H1 (cell line): Measurements from ENCODE around the gene ARHGEF10L. TPM values are rescaled to one million over a fixed set of nuclear protein-coding genes. Genes with fewer than 3 reads are reported as not detected.
A peak's percentile ranks its signal among the peaks of the same experiment; 100 is the strongest.

ENCODE experiments used
- CTCF ChIA-PET: fragments of 300-600 bp; sonication (Branson Sonifier 250); formaldehyde crosslinking; loops from one replicate; lab custom pipeline; 2021; ENCODE audit not compliant: partially characterized antibody; lab: Charles Lee
- POLR2A ChIA-PET: fragments of 300-600 bp; sonication (Branson Sonifier 250); formaldehyde crosslinking; loops from one replicate; lab custom pipeline; 2021; ENCODE audit warnings: inconsistent platforms; ENCODE audit not compliant: partially characterized antibody; lab: Charles Lee
- DNase-seq, 2 experiments: peaks; one replicate each; pipeline versions ENCODE4 v3.0.0 to v3.0.0-alpha.2; 2010 to 2022; ENCODE audit warnings: low spot score in 2 of 2, low read depth in 1 of 2, mixed read lengths in 1 of 2
- FAIRE-seq: peaks from 2 replicates; lab custom pipeline; 2011; peaks lifted over from hg19 to GRCh38; lab: Jason Lieb, UNC
- H2AFZ ChIP-seq: 2 replicates; pipeline ENCODE4 v1.8.1; 2012; ENCODE audit warnings: low read length, inconsistent platforms
- H2AK5ac ChIP-seq: 2 replicates; pipeline ENCODE4 v1.6.1; 2013; ENCODE audit warnings: low read depth, low read length
- H2BK120ac ChIP-seq: replicated peaks from 2 replicates; pipeline ENCODE3; 2013; ENCODE audit warnings: low read depth, low read length, inconsistent platforms
- H2BK12ac ChIP-seq: 2 replicates; pipeline ENCODE4 v1.6.1; 2013; ENCODE audit warnings: low read depth, low read length
- H2BK15ac ChIP-seq: 2 replicates; pipeline ENCODE4 v1.6.1; 2013; ENCODE audit warnings: low read length
- H2BK20ac ChIP-seq: 2 replicates; pipeline ENCODE4 v1.6.1; 2013; ENCODE audit warnings: low read length
- H2BK5ac ChIP-seq: 2 replicates; pipeline ENCODE4 v1.6.1; 2013; ENCODE audit warnings: low read depth, low read length
- H3K14ac ChIP-seq: 2 replicates; pipeline ENCODE4 v1.6.1; 2013; ENCODE audit warnings: inconsistent platforms; ENCODE audit not compliant: insufficient read length
- H3K18ac ChIP-seq: 2 replicates; pipeline ENCODE4 v1.6.1; 2013; ENCODE audit warnings: low read length; ENCODE audit errors: extremely low read depth
- H3K23ac ChIP-seq: 2 replicates; pipeline ENCODE4 v1.6.1; 2013; ENCODE audit warnings: inconsistent platforms; ENCODE audit not compliant: insufficient read length
- H3K23me2 ChIP-seq: 2 replicates; pipeline ENCODE4 v1.6.1; 2013; ENCODE audit warnings: low read depth, low read length
- H3K27ac ChIP-seq: 2 replicates; pipeline ENCODE4 v1.6.1; 2011; ENCODE audit warnings: low read depth, low read length, inconsistent platforms
- H3K27me3 ChIP-seq, 4 experiments: replicated peaks in 1 of 4; 1 replicate in 1 of 4; 2 replicates in 3 of 4; pipeline versions ENCODE4 v1.6.1 to v1.8.1; 2011 to 2013; ENCODE audit warnings: low read length in 3 of 4, mild to moderate bottlenecking in 3 of 4, inconsistent platforms in 2 of 4, mixed read lengths in 2 of 4, moderate library complexity in 1 of 4; ENCODE audit not compliant: control insufficient read depth in 3 of 4, insufficient read depth in 3 of 4; ENCODE audit errors: extremely low read depth in 1 of 4
- H3K36me3 ChIP-seq, 4 experiments: 2 replicates each; pipeline versions ENCODE4 v1.6.1 to v1.8.1; 2011 to 2013; ENCODE audit warnings: mild to moderate bottlenecking in 4 of 4, low read length in 3 of 4, moderate library complexity in 2 of 4, control low read depth in 1 of 4, inconsistent platforms in 1 of 4; ENCODE audit not compliant: insufficient read depth in 4 of 4, control insufficient read depth in 2 of 4
- H3K4ac ChIP-seq: replicated peaks from 2 replicates; pipeline ENCODE3; 2013; ENCODE audit warnings: low read length, low read depth, mixed read lengths, inconsistent platforms; ENCODE audit not compliant: insufficient read length
- H3K4me1 ChIP-seq, 4 experiments: replicated peaks in 1 of 4; 1 replicate in 1 of 4; 2 replicates in 3 of 4; pipeline versions ENCODE4 v1.6.1 to v1.8.1; 2011 to 2013; ENCODE audit warnings: low read length in 3 of 4, inconsistent platforms in 2 of 4, mixed read lengths in 1 of 4; ENCODE audit not compliant: insufficient read depth in 4 of 4, control insufficient read depth in 3 of 4
- H3K4me2 ChIP-seq, 2 experiments: 2 replicates each; pipeline versions ENCODE4 v1.6.1 to v1.8.1; 2011 to 2013; ENCODE audit warnings: low read depth in 2 of 2, low read length in 2 of 2, control low read depth in 1 of 2, inconsistent platforms in 1 of 2, mild to moderate bottlenecking in 1 of 2; ENCODE audit not compliant: insufficient read depth in 1 of 2
- H3K4me3 ChIP-seq, 4 experiments: fragments of 200-600, 300-600 bp in 1 of 4; sonication (generic), shearing (Covaris generic), sonication (Bioruptor Twin) in 1 of 4; 2 replicates each; pipeline versions ENCODE4 v1.5.1 to v1.8.1; 2011 to 2016; ENCODE audit warnings: low read length in 4 of 4, low read depth in 3 of 4, control low read depth in 2 of 4, inconsistent platforms in 2 of 4, mild to moderate bottlenecking in 2 of 4, mixed read lengths in 1 of 4, moderate library complexity in 1 of 4; ENCODE audit not compliant: insufficient read depth in 2 of 4; ENCODE audit errors: extremely low read depth in 1 of 4
- H3K56ac ChIP-seq: replicated peaks from 2 replicates; pipeline ENCODE3; 2013; ENCODE audit warnings: low read depth, mild to moderate bottlenecking, mixed read lengths, low read length, inconsistent platforms; ENCODE audit not compliant: insufficient read length
- H3K79me1 ChIP-seq: 2 replicates; pipeline ENCODE4 v1.6.1; 2013; ENCODE audit warnings: low read depth, low read length, control low read depth
- H3K79me2 ChIP-seq, 2 experiments: 2 replicates each; pipeline versions ENCODE4 v1.6.1 to v1.8.1; 2012 to 2013; ENCODE audit warnings: low read length in 2 of 2, mild to moderate bottlenecking in 2 of 2, inconsistent platforms in 1 of 2; ENCODE audit not compliant: insufficient read depth in 2 of 2, control insufficient read depth in 1 of 2
- H3K9ac ChIP-seq, 4 experiments: replicated peaks in 1 of 4; 1 replicate in 1 of 4; 2 replicates in 3 of 4; pipeline versions ENCODE4 v1.6.1 to v1.8.1; 2011 to 2013; ENCODE audit warnings: low read depth in 3 of 4, low read length in 3 of 4, control low read depth in 2 of 4, mild to moderate bottlenecking in 2 of 4, moderate library complexity in 2 of 4, inconsistent platforms in 1 of 4; ENCODE audit errors: extremely low read depth in 1 of 4
- H3K9me3 ChIP-seq, 2 experiments: 2 replicates each; pipeline versions ENCODE4 v1.6.1 to v1.8.1; 2012 to 2013; ENCODE audit warnings: mild to moderate bottlenecking in 2 of 2, moderate library complexity in 2 of 2, control low read depth in 1 of 2, inconsistent platforms in 1 of 2, low read depth in 1 of 2, low read length in 1 of 2, mixed read lengths in 1 of 2; ENCODE audit not compliant: insufficient read depth in 2 of 2
- H4K20me1 ChIP-seq, 2 experiments: replicated peaks in 1 of 2; 2 replicates each; pipeline versions ENCODE3 to v1.8.1; 2011 to 2013; ENCODE audit warnings: inconsistent platforms in 2 of 2, low read length in 2 of 2, mild to moderate bottlenecking in 1 of 2; ENCODE audit not compliant: insufficient read depth in 2 of 2, control insufficient read depth in 1 of 2
- H4K5ac ChIP-seq: 2 replicates; pipeline ENCODE4 v1.6.1; 2013; ENCODE audit warnings: low read length, low read depth, mixed read lengths, inconsistent platforms; ENCODE audit not compliant: insufficient read length
- H4K8ac ChIP-seq: 2 replicates; pipeline ENCODE4 v1.8.0; 2013; ENCODE audit warnings: mild to moderate bottlenecking, moderate library complexity, low read length, inconsistent platforms; ENCODE audit not compliant: insufficient read depth; ENCODE audit errors: extremely low read depth
- H4K91ac ChIP-seq: replicated peaks from 2 replicates; pipeline ENCODE3; 2013; ENCODE audit warnings: low read length, mixed read lengths, inconsistent platforms; ENCODE audit not compliant: insufficient read length
- BRCA1 ChIP-seq: IDR thresholded peaks from 2 replicates; pipeline ENCODE4 v1.6.1; 2012; ENCODE audit warnings: low read depth, low read length, improper control_type of control experiment
- KDM1A ChIP-seq: fragments of 200-600, 300-600 bp; sonication (generic); IDR thresholded peaks from 2 replicates; pipeline ENCODE4 v1.7.1; 2016; ENCODE audit warnings: mild to moderate bottlenecking, low read length, borderline replicate concordance
- WGBS, 2 experiments: shearing (Covaris generic) in 1 of 2; methylation state at CpG; one replicate each; pipeline versions ENCODE4 v1.1.6 to v1.1.7; 2013 to 2015; ENCODE audit warnings: low lambda C conversion rate in 2 of 2, mixed read lengths in 2 of 2, inconsistent platforms in 1 of 2, low coverage in 1 of 2, missing lambda C conversion rate in 1 of 2; ENCODE audit not compliant: insufficient replicate concordance in 2 of 2, insufficient coverage in 1 of 2, insufficient read length in 1 of 2; ENCODE audit errors: extremely low coverage in 1 of 2, missing lambda C conversion rate in 1 of 2; 5-methylcytosine and 5-hydroxymethylcytosine counted together
- polyA plus RNA-seq, 7 experiments: library from polyadenylated mRNA; depleted of rRNA in 3 of 7; stranded (reverse) in 5 of 7; unstranded in 2 of 7; fragments of >200 nt in 5 of 7; fragments of 200-250 nt in 2 of 7; gene quantifications; 1 replicate in 5 of 7; 2 replicates in 1 of 7; 4 replicates in 1 of 7; pipeline versions ENCODE4 v1.2.1 to v1.2.3, GENCODE V29; 2011 to 2013; ENCODE audit warnings: missing spikeins in 2 of 7, mixed read lengths in 2 of 7
- total RNA-seq: library from RNA; stranded (reverse); fragmentation: NEBNext Ultra II Directional; extraction: Animal tissue kit (Norgen Biotek cat#: 25700); gene quantifications from 2 replicates; pipeline ENCODE4 v1.2.1, GENCODE V29; 2021

The ARHGEF10L gene
- total and polyA plus RNA-seq, 2 of the 8 experiments (the other 6 are each of a cell fraction or from before 2014, with no cell fraction given) = 33.6 to 39.6 TPM

DNA sequence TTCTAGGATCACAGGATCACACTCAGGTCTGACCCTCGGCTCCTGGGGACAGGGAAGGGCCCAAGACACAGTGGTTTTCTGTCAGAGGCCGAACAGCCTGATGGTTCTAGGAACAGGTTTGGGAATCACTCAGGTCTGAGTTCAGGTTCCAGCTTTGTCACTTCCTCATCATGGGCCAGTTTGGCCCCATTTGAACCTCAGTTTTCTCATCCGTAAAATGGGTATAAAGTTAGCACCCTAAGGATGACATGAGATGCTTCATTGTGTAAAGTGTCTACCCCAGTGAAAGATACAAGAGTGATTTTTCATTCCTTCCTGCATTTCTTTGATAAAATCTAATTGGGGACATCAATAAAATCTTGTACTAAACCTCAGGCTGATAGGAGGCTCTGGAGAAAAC lies 204.4 kb downstream of the ARHGEF10L start:
- no peak overlapping the region for H3K14ac ChIP-seq
- POLR2A ChIA-PET = interaction anchor here (0.7 kb wide), 1 partner anchor 58 kb away, joined by 4 read pairs; no protein-coding TSS in a partner anchor
- H3K4me2 ChIP-seq = no peak overlapping the region
- H3K4me1 ChIP-seq = peaks cover 0 to 2% (median 0%) of the 10 kb centered on the region in 4 experiments; a peak in 1 of 7 replicates
- H3K23me2 ChIP-seq = no peaks in the 10 kb centered on the region
- H3K9me3 ChIP-seq = no peaks in the 10 kb centered on the region
- no peak overlapping the region for H2BK15ac ChIP-seq
- no peak overlapping the region for H4K8ac ChIP-seq
- H2BK120ac ChIP-seq = no peak overlapping the region
- H3K18ac ChIP-seq = no peak overlapping the region
- no peak overlapping the region for H2BK5ac ChIP-seq
- H4K91ac ChIP-seq = no peak overlapping the region
- H3K4ac ChIP-seq = no peak overlapping the region
- no peaks in the 10 kb centered on the region for H3K27me3 ChIP-seq
- no peak overlapping the region for H2BK20ac ChIP-seq
- H3K79me2 ChIP-seq = no peaks in the 10 kb centered on the region
- H2AFZ ChIP-seq = no peak overlapping the region
- no peak overlapping the region for H2BK12ac ChIP-seq
- no peak overlapping the region for H3K4me3 ChIP-seq
- CTCF ChIA-PET = interaction anchor here (0.9 to 3.6 kb wide), 17 partner anchors 12 to 264 kb away, joined by 3 to 36 read pairs (median 4); no protein-coding TSS in a partner anchor
- H4K5ac ChIP-seq = no peak overlapping the region
- H3K23ac ChIP-seq = no peak overlapping the region
- no peak overlapping the region; the same call in 1 of the 2 replicates for H2AK5ac ChIP-seq
- H3K36me3 ChIP-seq = no peaks in the 10 kb centered on the region
- H3K27ac ChIP-seq = no peak overlapping the region
- FAIRE-seq = no peak
- no peaks in the 10 kb centered on the region for H4K20me1 ChIP-seq
- TF ChIP-seq KDM1A (peak; percentile 75; the same call in 1 of the 2 replicates), BRCA1 (no peak)
- TF ChIP-seq, all 59 proteins: peak for 1
- no peak overlapping the region for H3K56ac ChIP-seq
- DNase-seq = no peak
- no peaks in the 10 kb centered on the region for H3K79me1 ChIP-seq
- no peak overlapping the region for H3K9ac ChIP-seq
- WGBS, 2 experiments = 89% methylated on average over 3 of the region's 3 CpGs; no CpG with 5 or more reads in 1 of the 2 experiments
